GM23338 (cell line): ENCODE data around the gene FOXP1.
A peak's percentile ranks its signal among the peaks of the same experiment; 100 is the strongest.

Source experiments
- CREB1 ChIP-seq: fragments of 250-450 bp; sonication (Bioruptor Pico); IDR thresholded peaks from 2 replicates; pipeline ENCODE4 v1.5.0; 2020; ENCODE audit warnings: low read depth, mild to moderate bottlenecking, moderate library complexity
- CTCF ChIP-seq, 2 experiments: fragments of 200-600 bp in 1 of 2; sonication (generic) in 1 of 2; conservative IDR thresholded peaks; 2 replicates each; pipeline versions ENCODE4 v1.5.1 to v1.6.1; 2016 to 2017; ENCODE audit warnings: antibody characterized with exemption in 2 of 2, low read depth in 2 of 2, mild to moderate bottlenecking in 2 of 2, moderate library complexity in 1 of 2
- ETS1 ChIP-seq: IDR thresholded peaks from 2 replicates; pipeline ENCODE4 v1.6.1; 2016; ENCODE audit warnings: antibody characterized with exemption
- EZH2 ChIP-seq: fragments of 200-600 bp; sonication (generic); IDR thresholded peaks from one replicate; pipeline ENCODE4 v1.8.0; 2017; ENCODE audit warnings: antibody characterized with exemption, mild to moderate bottlenecking, low read depth; ENCODE audit not compliant: unreplicated experiment
- EZH2phosphoT487 ChIP-seq: fragments of 200-600 bp; sonication (generic); IDR thresholded peaks from one replicate; pipeline ENCODE4 v1.8.1; 2018; ENCODE audit warnings: antibody characterized with exemption; ENCODE audit not compliant: unreplicated experiment
- JUNB ChIP-seq: IDR thresholded peaks from one replicate; pipeline ENCODE4 v1.6.1; 2016; ENCODE audit warnings: antibody characterized with exemption; ENCODE audit not compliant: unreplicated experiment
- NANOG ChIP-seq: IDR thresholded peaks from 2 replicates; pipeline ENCODE4 v1.6.1; 2016; ENCODE audit warnings: antibody characterized with exemption, borderline replicate concordance
- POLR2AphosphoS5 ChIP-seq: IDR thresholded peaks from 2 replicates; pipeline ENCODE4 v1.6.1; 2016; ENCODE audit warnings: antibody characterized with exemption, low read depth
- REST ChIP-seq: IDR thresholded peaks from one replicate; pipeline ENCODE4 v1.6.1; 2018; ENCODE audit warnings: antibody characterized with exemption; ENCODE audit not compliant: unreplicated experiment
- ZNF331 ChIP-seq: fragments of 250-450 bp; sonication (Bioruptor Pico); IDR thresholded peaks from 2 replicates; pipeline ENCODE4 v1.5.0; 2020; ENCODE audit warnings: low read depth, mild to moderate bottlenecking, moderate library complexity

- TF ChIP-seq CTCF (conservative IDR thresholded peaks at IDR 0.05; ENCODE audit: low read depth in 2 of 2) (no peak), JUNB (no peak), POLR2AphosphoS5 (no peak), CREB1 (CRISPR knock-in tag) (no peak), EZH2phosphoT487 (no peak), EZH2 (peak; percentile 32), REST (no peak), ZNF331 (CRISPR knock-in tag) (no peak), ETS1 (no peak), NANOG (no peak)
Measured at GRCh38 chr3:71581457-71582035, 2.0 kb downstream of the FOXP1 start.
